Neural cell (in vitro differentiated cells): ENCODE data around the gene ITGBL1. TPM values are rescaled to one million over a fixed set of nuclear protein-coding genes. Genes with fewer than 3 reads are reported as not detected.

Source experiments
- H2AFZ ChIP-seq: fragments of 200-600, 300-800 bp; sonication (generic), shearing (Covaris generic); 2 replicates; pipeline ENCODE4 v1.6.0; 2014; ENCODE audit warnings: low read depth, mild to moderate bottlenecking, antibody characterized with exemption, low read length, moderate library complexity
- H3F3A ChIP-seq: fragments of 200-600 bp; shearing (Covaris generic); 2 replicates; pipeline ENCODE4 v1.6.1; 2016; ENCODE audit warnings: mild to moderate bottlenecking, moderate library complexity, mixed read lengths, antibody characterized with exemption, low read length; ENCODE audit not compliant: insufficient read depth, poor library complexity, severe bottlenecking
- H3K27ac ChIP-seq: fragments of 200-600, 300-800 bp; sonication (generic), shearing (Covaris generic); 2 replicates; pipeline ENCODE4 v1.5.1; 2014; ENCODE audit warnings: mild to moderate bottlenecking, low read length, moderate library complexity
- H3K27me3 ChIP-seq: fragments of 300-800, 200-600 bp; sonication (generic), shearing (Covaris generic); 2 replicates; pipeline ENCODE4 v1.6.0; 2014; ENCODE audit warnings: mild to moderate bottlenecking, low read depth, low read length, moderate library complexity; ENCODE audit not compliant: insufficient read depth
- H3K36me3 ChIP-seq: fragments of 300-800, 200-600 bp; sonication (generic), shearing (Covaris generic); 2 replicates; pipeline ENCODE4 v1.5.1; 2014; ENCODE audit warnings: mild to moderate bottlenecking, antibody characterized with exemption, low read length, moderate library complexity; ENCODE audit not compliant: insufficient read depth
- H3K4me2 ChIP-seq: fragments of 300-800, 200-600 bp; sonication (generic), shearing (Covaris generic); 2 replicates; pipeline ENCODE4 v1.6.0; 2014; ENCODE audit warnings: mild to moderate bottlenecking, low read length
- H3K4me3 ChIP-seq: fragments of 300-800, 200-600 bp; sonication (generic), shearing (Covaris generic); 2 replicates; pipeline ENCODE4 v1.5.1; 2014; ENCODE audit warnings: mild to moderate bottlenecking, low read length, moderate library complexity
- H3K79me2 ChIP-seq: fragments of 200-600 bp; shearing (Covaris generic); replicated peaks from 2 replicates; pipeline ENCODE4 v1.6.0; 2014; ENCODE audit warnings: mild to moderate bottlenecking, low read length, moderate library complexity; ENCODE audit not compliant: insufficient read depth
- H3K9ac ChIP-seq: fragments of 300-800, 200-600 bp; sonication (generic), shearing (Covaris generic); 2 replicates; pipeline ENCODE4 v1.6.1; 2016; ENCODE audit warnings: mild to moderate bottlenecking, low read length, mixed read lengths
- H3K9me2 ChIP-seq: fragments of 200-600 bp; shearing (Covaris generic); 2 replicates; pipeline ENCODE4 v1.6.1; 2016; ENCODE audit warnings: mild to moderate bottlenecking, low read length, mixed read lengths; ENCODE audit not compliant: insufficient read depth
- H3K9me3 ChIP-seq: fragments of 200-600, 300-800 bp; sonication (generic), shearing (Covaris generic); 2 replicates; pipeline ENCODE4 v1.6.1; 2016; ENCODE audit warnings: mild to moderate bottlenecking, mixed run types, low read length, moderate library complexity, mixed read lengths
- H4K20me1 ChIP-seq: fragments of 200-600 bp; shearing (Covaris generic); 2 replicates; pipeline ENCODE4 v1.6.1; 2016; ENCODE audit warnings: mild to moderate bottlenecking, mixed run types; ENCODE audit not compliant: insufficient read depth
- CTCF ChIP-seq: fragments of 450-650 bp; IDR thresholded peaks from 2 replicates; pipeline ENCODE4 v1.5.1; 2014; ENCODE audit warnings: antibody characterized with exemption, mild to moderate bottlenecking, moderate library complexity; ENCODE audit not compliant: poor library complexity, severe bottlenecking
- EP300 ChIP-seq: fragments of 450-650 bp; conservative IDR thresholded peaks from 2 replicates; pipeline ENCODE4 v1.6.1; 2014; ENCODE audit warnings: antibody characterized with exemption, mild to moderate bottlenecking, moderate library complexity; ENCODE audit not compliant: poor library complexity, severe bottlenecking
- EZH2 ChIP-seq: fragments of 200-600, 300-800 bp; shearing (Covaris generic), sonication (generic); IDR thresholded peaks from 2 replicates; pipeline ENCODE4 v1.6.1; 2014; ENCODE audit warnings: antibody characterized with exemption, low read length, borderline replicate concordance, mild to moderate bottlenecking; ENCODE audit not compliant: insufficient read depth, poor library complexity, severe bottlenecking
- MXI1 ChIP-seq: fragments of 450-650 bp; conservative IDR thresholded peaks from 2 replicates; pipeline ENCODE4 v1.6.1; 2014; ENCODE audit warnings: antibody characterized with exemption, mild to moderate bottlenecking; ENCODE audit not compliant: poor library complexity, severe bottlenecking
- POLR2AphosphoS5 ChIP-seq: IDR thresholded peaks from 2 replicates; pipeline ENCODE4 v1.6.1; 2012
- RAD21 ChIP-seq: fragments of 450-650 bp; conservative IDR thresholded peaks from 2 replicates; pipeline ENCODE4 v1.6.1; 2014; ENCODE audit warnings: antibody characterized with exemption, mild to moderate bottlenecking, moderate library complexity
- SMC3 ChIP-seq: fragments of 450-650 bp; conservative IDR thresholded peaks from 2 replicates; pipeline ENCODE4 v1.6.1; 2014; ENCODE audit warnings: antibody characterized with exemption, mild to moderate bottlenecking, moderate library complexity; ENCODE audit not compliant: poor library complexity
- TAF1 ChIP-seq: IDR thresholded peaks from 2 replicates; pipeline ENCODE4 v1.6.1; 2012; ENCODE audit warnings: low read depth
- polyA plus RNA-seq: library from polyadenylated mRNA; depleted of rRNA; stranded (reverse); fragments of >200 nt; gene quantifications from 2 replicates; pipeline ENCODE4 v1.2.3, GENCODE V29; 2014
- TF ChIP-seq, protein P1 (sequence below): IDR thresholded peaks from 2 replicates; pipeline ENCODE4 v1.6.1; 2012; ENCODE audit warnings: borderline replicate concordance

Gene ITGBL1
- polyA plus RNA-seq, 1 donor from 2014 or later, result 0.46 TPM

- H3K27me3 ChIP-seq, result no peaks in the 10 kb centered on the region
- H3K9me3 ChIP-seq, result no peaks in the 10 kb centered on the region
- H4K20me1 ChIP-seq, result no peaks in the 10 kb centered on the region
- no peaks in the 10 kb centered on the region for H3K36me3 ChIP-seq
- no peak overlapping the region for H3K9ac ChIP-seq
- H3K79me2 ChIP-seq, result no peaks in the 10 kb centered on the region
- H2AFZ ChIP-seq, result no peak overlapping the region
- no peak overlapping the region for H3K4me3 ChIP-seq
- H3K9me2 ChIP-seq, result no peaks in the 10 kb centered on the region
- TF ChIP-seq, protein P1, sequence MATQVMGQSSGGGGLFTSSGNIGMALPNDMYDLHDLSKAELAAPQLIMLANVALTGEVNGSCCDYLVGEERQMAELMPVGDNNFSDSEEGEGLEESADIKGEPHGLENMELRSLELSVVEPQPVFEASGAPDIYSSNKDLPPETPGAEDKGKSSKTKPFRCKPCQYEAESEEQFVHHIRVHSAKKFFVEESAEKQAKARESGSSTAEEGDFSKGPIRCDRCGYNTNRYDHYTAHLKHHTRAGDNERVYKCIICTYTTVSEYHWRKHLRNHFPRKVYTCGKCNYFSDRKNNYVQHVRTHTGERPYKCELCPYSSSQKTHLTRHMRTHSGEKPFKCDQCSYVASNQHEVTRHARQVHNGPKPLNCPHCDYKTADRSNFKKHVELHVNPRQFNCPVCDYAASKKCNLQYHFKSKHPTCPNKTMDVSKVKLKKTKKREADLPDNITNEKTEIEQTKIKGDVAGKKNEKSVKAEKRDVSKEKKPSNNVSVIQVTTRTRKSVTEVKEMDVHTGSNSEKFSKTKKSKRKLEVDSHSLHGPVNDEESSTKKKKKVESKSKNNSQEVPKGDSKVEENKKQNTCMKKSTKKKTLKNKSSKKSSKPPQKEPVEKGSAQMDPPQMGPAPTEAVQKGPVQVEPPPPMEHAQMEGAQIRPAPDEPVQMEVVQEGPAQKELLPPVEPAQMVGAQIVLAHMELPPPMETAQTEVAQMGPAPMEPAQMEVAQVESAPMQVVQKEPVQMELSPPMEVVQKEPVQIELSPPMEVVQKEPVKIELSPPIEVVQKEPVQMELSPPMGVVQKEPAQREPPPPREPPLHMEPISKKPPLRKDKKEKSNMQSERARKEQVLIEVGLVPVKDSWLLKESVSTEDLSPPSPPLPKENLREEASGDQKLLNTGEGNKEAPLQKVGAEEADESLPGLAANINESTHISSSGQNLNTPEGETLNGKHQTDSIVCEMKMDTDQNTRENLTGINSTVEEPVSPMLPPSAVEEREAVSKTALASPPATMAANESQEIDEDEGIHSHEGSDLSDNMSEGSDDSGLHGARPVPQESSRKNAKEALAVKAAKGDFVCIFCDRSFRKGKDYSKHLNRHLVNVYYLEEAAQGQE, result no peak
- TF ChIP-seq RAD21 (no peak), TAF1 (no peak)
- H3K27ac ChIP-seq, result no peak overlapping the region
- no peaks in the 10 kb centered on the region for H3F3A ChIP-seq
- no peak overlapping the region for H3K4me2 ChIP-seq
Observed at GRCh38 chr13:101738336-101738735, 285.9 kb downstream of the ITGBL1 start.

GRCh38 chr13:101739382-101740178 is 287.1 kb downstream of the ITGBL1 start:
- TF ChIP-seq SMC3 (no peak), EZH2 (no peak), CTCF (no peak), EP300 (no peak), TAF1 (no peak), POLR2AphosphoS5 (no peak), MXI1 (no peak), RAD21 (no peak)
- TF ChIP-seq, protein P1, result no peak
- Histone ChIP-seq H3K9me3 (no peaks in the 10 kb centered on the region), H4K20me1 (no peaks in the 10 kb centered on the region), H3K9ac (no peak overlapping the region), H3K27ac (no peak overlapping the region), H2AFZ (no peak overlapping the region), H3F3A (no peaks in the 10 kb centered on the region), H3K36me3 (no peaks in the 10 kb centered on the region), H3K27me3 (no peaks in the 10 kb centered on the region), H3K9me2 (no peaks in the 10 kb centered on the region), H3K4me2 (no peak overlapping the region), H3K79me2 (no peaks in the 10 kb centered on the region), H3K4me3 (no peak overlapping the region)
